Astrocyte of the hippocampus (primary cell): ENCODE data around the gene FAM72C.
A peak's percentile ranks its signal among the peaks of the same experiment; 100 is the strongest.
"Not testable (repeated sequence)": the region's sequence is repeated elsewhere in the genome, so short reads cannot be mapped to it uniquely, and the experiment has no call there.

Experiments used
- DNase-seq: peaks from one replicate; pipeline ENCODE4 v3.0.0; 2011; ENCODE audit warnings: low read depth, low spot score

FAM72C gene

GRCh38 chr1:143984721-143985473 is 13.1 kb upstream of the FAM72C start:
- DNase-seq: not testable (repeated sequence)

- peak; percentile 23 for DNase-seq
Observed at GRCh38 chr1:143974416-143974815, 2.6 kb upstream of the FAM72C start.

GRCh38 chr1:143973876-143974414 is 2.2 kb upstream of the FAM72C start:
- DNase-seq: not testable (repeated sequence)

- DNase-seq: not testable (repeated sequence)
Observed at GRCh38 chr1:143972753-143973326, 1.1 kb upstream of the FAM72C start.

GRCh38 chr1:143965860-143966259 is 5.9 kb downstream of the FAM72C start:
- DNase-seq: not testable (repeated sequence)

- DNase-seq: not testable (repeated sequence)
Observed at GRCh38 chr1:143964294-143964693, 7.5 kb downstream of the FAM72C start.

- DNase-seq: not testable (repeated sequence)
Observed at GRCh38 chr1:143955930-143956329, 15.9 kb downstream of the FAM72C start.

GRCh38 chr1:143952913-143953312 is 18.9 kb downstream of the FAM72C start:
- not testable (repeated sequence) for DNase-seq

GRCh38 chr1:143951485-143952391 is 20.0 kb downstream of the FAM72C start:
- not testable (repeated sequence) for DNase-seq

GRCh38 chr1:143947749-143948148 is 24.0 kb downstream of the FAM72C start:
- DNase-seq: not testable (repeated sequence)

- DNase-seq: not testable (repeated sequence)
Observed at GRCh38 chr1:143945253-143945652, 26.5 kb downstream of the FAM72C start.

GRCh38 chr1:143944576-143945240 is 27.1 kb downstream of the FAM72C start:
- not testable (repeated sequence) for DNase-seq

- DNase-seq: not testable (repeated sequence)
Observed at GRCh38 chr1:143943319-143943978, 28.3 kb downstream of the FAM72C start.

- DNase-seq: not testable (repeated sequence)
Observed at GRCh38 chr1:143942238-143942860, 29.4 kb downstream of the FAM72C start.

GRCh38 chr1:143939666-143940065 is 32.1 kb downstream of the FAM72C start:
- not testable (repeated sequence) for DNase-seq

GRCh38 chr1:143938922-143939321 is 32.9 kb downstream of the FAM72C start:
- not testable (repeated sequence) for DNase-seq

GRCh38 chr1:143936457-143937115 is 35.2 kb downstream of the FAM72C start:
- DNase-seq: peak; percentile 18

GRCh38 chr1:143919127-143919526 is 52.7 kb downstream of the FAM72C start:
- not testable (repeated sequence) for DNase-seq

- not testable (repeated sequence) for DNase-seq
Observed at GRCh38 chr1:143918552-143918951, 53.2 kb downstream of the FAM72C start.

- DNase-seq: not testable (repeated sequence)
Observed at GRCh38 chr1:143913705-143914104, 58.1 kb downstream of the FAM72C start.
